BJ (cell line): ENCODE measurements around the gene LPAR3. TPM values are rescaled to one million over a fixed set of nuclear protein-coding genes. Genes with fewer than 3 reads are reported as not detected.

ENCODE experiments used
- polyA plus RNA-seq: library from polyadenylated mRNA; depleted of rRNA; stranded (reverse); fragments of >200 nt; gene quantifications from 2 replicates; pipeline ENCODE4 v1.2.3, GENCODE V29; 2011; rRNA removed

The LPAR3 gene
- polyA plus RNA-seq, 1 experiment: 0.05 TPM

Other genes with a start within 250 kb of the LPAR3 start
- 6.5 and 14.8 TPM in 2 replicates for gene SSX2IP, start 202.7 kb downstream of the LPAR3 start, polyA plus RNA-seq
- 0.29 and 1.1 TPM in 2 replicates for gene MCOLN2, start 103.9 kb upstream of the LPAR3 start, polyA plus RNA-seq
- gene MCOLN3, start 155.3 kb upstream of the LPAR3 start, polyA plus RNA-seq: 0.20 and 0.27 TPM in 2 replicates